Activated naive CD8-positive, alpha-beta T cell treated with anti-CD3 and anti-CD28 coated beads for 36 hours (primary cell): Measurements from ENCODE around the gene TMEM222. TPM values are rescaled to one million over a fixed set of nuclear protein-coding genes. Genes with fewer than 3 reads are reported as not detected.
"Not testable (repeated sequence)": the region's sequence is repeated elsewhere in the genome, so short reads cannot be mapped to it uniquely, and the experiment has no call there.

Experiments
- DNase-seq: peaks from one replicate; pipeline ENCODE4 v3.0.0; 2021
- H3K27ac Mint-ChIP-seq: one replicate; pipeline ENCODE4 v1.8.0; 2022; ENCODE audit warnings: mild to moderate bottlenecking, moderate library complexity, mixed read lengths
- H3K27me3 Mint-ChIP-seq: one replicate; pipeline ENCODE4 v1.8.0; 2022; ENCODE audit warnings: mild to moderate bottlenecking, mixed read lengths
- H3K36me3 Mint-ChIP-seq: one replicate; pipeline ENCODE4 v1.8.0; 2021; ENCODE audit warnings: mild to moderate bottlenecking, mixed read lengths
- H3K4me1 Mint-ChIP-seq: one replicate; pipeline ENCODE4 v1.8.0; 2021; ENCODE audit warnings: mixed read lengths
- H3K4me3 Mint-ChIP-seq: one replicate; pipeline ENCODE4 v1.8.0; 2022; ENCODE audit warnings: mild to moderate bottlenecking, moderate library complexity, mixed read lengths
- H3K9me3 Mint-ChIP-seq: one replicate; pipeline ENCODE4 v1.8.0; 2022; ENCODE audit warnings: mixed read lengths
- total RNA-seq, 2 experiments: library from RNA; stranded (reverse); gene quantifications; one replicate each; pipeline ENCODE4 v1.2.3, GENCODE V29; 2021

Gene TMEM222
- total RNA-seq, 2 experiments from 2014 or later = 38.3 to 41.0 TPM

GRCh38 chr1:27384797-27385196, 62.8 kb downstream of the TMEM222 start:
- H3K9me3 Mint-ChIP-seq, H3K36me3 Mint-ChIP-seq, DNase-seq, H3K4me1 Mint-ChIP-seq, H3K27ac Mint-ChIP-seq, H3K4me3 Mint-ChIP-seq: not testable (repeated sequence)
- H3K27me3 Mint-ChIP-seq = peaks cover 15% of the 10 kb centered on the region

Other genes with a start within 250 kb of the TMEM222 start
- gene SLC9A1, start 167.0 kb upstream of the TMEM222 start, total RNA-seq = 10 to 100 TPM; 19.8 to 22.4 TPM
- 10 to 100 TPM; 14.1 to 15.3 TPM for gene WDTC1, start 87.5 kb upstream of the TMEM222 start, total RNA-seq
- 10 to 100 TPM; 39.6 to 45.5 TPM for gene SYTL1, start 19.9 kb downstream of the TMEM222 start, total RNA-seq
- 1 to 10 TPM; 3.0 to 4.5 TPM for gene MAP3K6, start 44.8 kb downstream of the TMEM222 start, total RNA-seq
- gene FCN3, start 52.7 kb downstream of the TMEM222 start, total RNA-seq = not detected
- gene CD164L2, start 61.2 kb downstream of the TMEM222 start, total RNA-seq = not detected
- 1 to 10 TPM; 3.5 to 3.9 TPM for gene GPR3, start 70.5 kb downstream of the TMEM222 start, total RNA-seq
- 100 to 1,000 TPM; 103 TPM for gene WASF2, start 168.0 kb downstream of the TMEM222 start, total RNA-seq